Loucy (cell line): ENCODE measurements around the gene ESYT2.

ENCODE experiments used
- EZH2phosphoT487 ChIP-seq: fragments of 200-600 bp; IDR thresholded peaks from 2 replicates; pipeline ENCODE4 v1.6.1; 2018; ENCODE audit warnings: antibody characterized with exemption, mild to moderate bottlenecking, moderate library complexity, borderline replicate concordance
- TF ChIP-seq, protein P1 (sequence below): fragments of 200-600 bp; sonication (generic); conservative IDR thresholded peaks from 2 replicates; pipeline ENCODE4 v1.5.1; 2014; ENCODE audit warnings: mild to moderate bottlenecking, antibody characterized with exemption, low read length

- TF ChIP-seq, protein P1, sequence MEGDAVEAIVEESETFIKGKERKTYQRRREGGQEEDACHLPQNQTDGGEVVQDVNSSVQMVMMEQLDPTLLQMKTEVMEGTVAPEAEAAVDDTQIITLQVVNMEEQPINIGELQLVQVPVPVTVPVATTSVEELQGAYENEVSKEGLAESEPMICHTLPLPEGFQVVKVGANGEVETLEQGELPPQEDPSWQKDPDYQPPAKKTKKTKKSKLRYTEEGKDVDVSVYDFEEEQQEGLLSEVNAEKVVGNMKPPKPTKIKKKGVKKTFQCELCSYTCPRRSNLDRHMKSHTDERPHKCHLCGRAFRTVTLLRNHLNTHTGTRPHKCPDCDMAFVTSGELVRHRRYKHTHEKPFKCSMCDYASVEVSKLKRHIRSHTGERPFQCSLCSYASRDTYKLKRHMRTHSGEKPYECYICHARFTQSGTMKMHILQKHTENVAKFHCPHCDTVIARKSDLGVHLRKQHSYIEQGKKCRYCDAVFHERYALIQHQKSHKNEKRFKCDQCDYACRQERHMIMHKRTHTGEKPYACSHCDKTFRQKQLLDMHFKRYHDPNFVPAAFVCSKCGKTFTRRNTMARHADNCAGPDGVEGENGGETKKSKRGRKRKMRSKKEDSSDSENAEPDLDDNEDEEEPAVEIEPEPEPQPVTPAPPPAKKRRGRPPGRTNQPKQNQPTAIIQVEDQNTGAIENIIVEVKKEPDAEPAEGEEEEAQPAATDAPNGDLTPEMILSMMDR, result no peak
- no peak for TF ChIP-seq EZH2phosphoT487
Measured at GRCh38 chr7:158808126-158808525, 21.2 kb downstream of the ESYT2 start.
